ENCODE results near the gene ARL15.
"Not testable (repeated sequence)": the region's sequence is repeated elsewhere in the genome, so short reads cannot be mapped to it uniquely, and the experiment has no call there.

Gene ARL15

GRCh38 chr5:54086191-54086590 is 224.2 kb downstream of the ARL15 start:
- intact Hi-C loops (cut with DNase I) = no loop called here
- DNase-seq = no peak

- intact Hi-C loops (cut with DNase I) = no loop called here
- DNase-seq = no peak
Observed at GRCh38 chr5:54084696-54085095, 225.7 kb downstream of the ARL15 start.

GRCh38 chr5:54083851-54084250 is 226.5 kb downstream of the ARL15 start:
- intact Hi-C loops (cut with DNase I) = no loop called here
- no peak for DNase-seq

GRCh38 chr5:54083245-54083644 is 227.1 kb downstream of the ARL15 start:
- DNase-seq = no peak
- intact Hi-C loops (cut with DNase I) = no loop called here

GRCh38 chr5:54081415-54081814 is 229.0 kb downstream of the ARL15 start:
- no peak for DNase-seq
- intact Hi-C loops (cut with DNase I) = no loop called here

- no peak for DNase-seq
- intact Hi-C loops (cut with DNase I) = no loop called here
Observed at GRCh38 chr5:54080831-54081230, 229.5 kb downstream of the ARL15 start.

DNA sequence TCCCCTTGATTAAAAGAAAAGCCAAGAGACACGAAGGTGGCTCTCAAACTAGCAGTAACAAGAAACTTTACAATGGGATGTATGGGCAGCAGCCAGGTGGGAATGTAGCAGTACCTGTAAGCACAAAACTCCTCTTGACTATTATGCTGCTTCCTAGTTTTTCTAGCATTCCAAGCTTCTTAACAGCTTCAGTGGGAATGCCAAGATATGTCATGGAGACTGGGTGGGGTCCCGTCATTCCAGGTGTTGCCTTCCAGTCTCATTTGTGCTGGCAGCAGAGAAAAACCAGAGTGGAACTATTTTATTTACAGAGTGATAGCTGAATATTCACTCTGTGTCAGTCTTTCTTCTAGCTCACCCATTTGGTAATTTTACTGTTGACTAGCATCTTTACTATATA is 236.6 kb downstream of the ARL15 start:
- no peak for DNase-seq
- intact Hi-C loops (cut with DNase I) = no loop called here

DNA sequence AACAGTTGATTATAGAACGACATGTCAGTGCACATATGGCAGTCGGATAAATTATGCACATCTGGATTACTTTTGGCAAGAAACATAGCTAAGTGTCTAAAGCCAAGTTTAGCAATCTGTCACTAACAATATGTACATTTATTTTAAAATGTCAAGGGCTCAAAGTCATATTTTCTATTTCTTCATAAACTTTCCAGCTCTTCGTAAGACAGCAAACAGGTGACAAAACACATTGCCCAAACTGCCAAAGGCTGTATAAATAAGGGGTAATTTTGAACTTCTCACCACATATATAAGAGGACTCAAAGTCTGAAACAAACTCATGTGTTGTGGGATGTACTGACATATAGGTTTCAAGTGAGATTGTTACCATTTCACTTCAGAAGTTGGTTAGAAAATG is 237.2 kb downstream of the ARL15 start:
- intact Hi-C loops (cut with DNase I) = no loop called here
- DNase-seq = no peak

GRCh38 chr5:54066433-54066832 is 243.9 kb downstream of the ARL15 start:
- intact Hi-C loops (cut with DNase I) = no loop called here
- no peak for DNase-seq

DNA sequence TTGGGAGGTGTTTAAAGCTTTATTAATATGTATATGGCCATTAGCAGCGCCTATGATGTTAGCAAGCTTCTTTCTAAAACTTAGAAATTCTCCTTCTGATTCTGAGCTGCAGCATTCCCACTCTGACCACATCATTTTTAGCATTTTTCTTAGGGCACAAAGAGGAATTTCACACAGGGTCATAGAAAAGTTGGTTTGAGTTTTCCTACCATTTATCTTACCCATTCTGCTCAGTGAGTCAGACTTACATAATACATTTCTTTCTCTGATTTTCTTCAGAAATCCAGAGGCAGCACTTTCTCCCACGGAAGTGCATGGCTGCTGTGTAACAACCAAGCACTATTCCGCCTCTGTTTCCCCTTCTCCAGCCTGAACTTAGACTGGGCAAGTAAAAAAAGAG is 246.6 kb downstream of the ARL15 start:
- no peak for DNase-seq
- intact Hi-C loops (cut with DNase I) = no loop called here

GRCh38 chr5:54062958-54063357 is 247.4 kb downstream of the ARL15 start:
- intact Hi-C loops (cut with DNase I) = no loop called here
- no peak for DNase-seq

DNA sequence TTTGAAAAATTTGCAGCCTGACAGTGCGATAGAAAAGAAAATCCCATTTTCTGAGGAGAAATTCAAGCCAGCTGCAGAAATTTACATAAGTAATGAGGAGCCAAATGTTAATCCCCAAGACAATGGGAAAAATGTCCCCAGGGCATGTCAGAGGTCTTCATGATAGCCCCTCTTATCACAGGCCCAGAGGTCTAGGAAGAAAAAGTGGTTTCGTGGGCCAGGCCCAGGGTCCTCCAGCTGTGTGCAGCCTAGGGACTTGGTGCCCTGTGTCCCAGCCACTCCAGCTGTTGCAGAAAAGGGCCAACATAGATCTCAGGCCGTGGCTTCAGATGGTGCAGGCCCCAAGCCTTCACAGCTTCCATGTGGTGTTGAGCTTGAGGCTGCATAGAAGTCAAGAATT is 249.5 kb downstream of the ARL15 start:
- intact Hi-C loops (cut with DNase I); DNase-seq: not testable (repeated sequence)

- intact Hi-C loops (cut with DNase I) = no loop called here
- no peak for DNase-seq
Observed at GRCh38 chr5:54049963-54050362, 260.4 kb downstream of the ARL15 start.

GRCh38 chr5:54049144-54049543 is 261.2 kb downstream of the ARL15 start:
- DNase-seq = no peak
- intact Hi-C loops (cut with DNase I) = no loop called here

DNA sequence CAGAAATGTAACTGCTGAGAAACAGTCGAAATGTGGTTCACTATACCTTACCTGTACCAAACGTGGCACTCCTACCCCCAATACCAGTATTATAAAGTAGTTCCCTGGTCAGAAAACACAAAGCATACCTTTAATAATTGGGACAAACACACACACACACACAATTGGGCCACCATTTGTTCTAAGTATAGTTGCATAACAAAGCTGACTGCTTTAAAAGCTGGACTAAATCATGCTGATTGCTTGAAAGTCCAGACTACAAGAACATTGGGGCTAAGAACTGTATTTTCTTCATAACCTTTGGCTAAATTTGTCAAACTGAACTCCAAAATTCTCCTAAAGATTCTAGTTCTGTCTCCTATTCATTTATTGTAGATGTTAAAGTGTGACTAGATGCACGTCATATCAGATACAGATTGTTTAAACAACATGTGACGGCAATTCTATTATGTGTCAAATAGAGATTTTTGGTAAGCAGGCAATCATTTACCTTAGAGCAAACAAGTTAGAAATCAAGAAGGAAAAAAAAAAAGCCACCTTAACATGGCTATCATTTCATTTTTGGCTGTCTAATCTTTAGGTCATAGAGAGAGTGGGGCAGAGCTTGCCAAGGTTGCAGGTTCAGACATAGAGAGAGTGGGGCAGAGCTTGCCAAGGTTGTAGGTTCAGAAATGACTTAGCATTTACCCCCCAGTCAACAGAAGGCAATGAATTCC is 265.1 kb downstream of the ARL15 start:
- DNase-seq = no peak

DNA sequence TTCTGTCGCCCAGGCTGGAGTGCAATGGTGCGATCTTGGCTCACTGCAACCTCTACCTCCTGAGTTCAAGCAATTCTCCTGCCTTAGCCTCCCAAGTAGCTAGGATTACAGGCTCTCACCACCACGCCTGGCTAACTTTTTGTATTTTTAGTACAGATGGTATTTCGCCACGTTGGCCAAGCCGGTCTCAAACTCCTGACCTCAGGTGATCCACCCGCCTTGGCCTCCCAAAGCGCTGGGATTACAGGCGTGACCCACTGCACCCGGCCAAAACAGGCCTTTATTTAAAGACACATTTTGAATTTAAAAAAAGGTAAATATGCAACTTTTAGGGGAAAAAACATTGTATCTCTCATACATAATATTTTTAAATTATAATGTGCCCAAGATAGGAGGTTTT is 266.1 kb downstream of the ARL15 start:
- intact Hi-C loops (cut with DNase I); DNase-seq: not testable (repeated sequence)

More for the DNA sequence above, 265.1 kb downstream of the ARL15 start:
- intact Hi-C loops (cut with DNase I) = no loop called here

DNA sequence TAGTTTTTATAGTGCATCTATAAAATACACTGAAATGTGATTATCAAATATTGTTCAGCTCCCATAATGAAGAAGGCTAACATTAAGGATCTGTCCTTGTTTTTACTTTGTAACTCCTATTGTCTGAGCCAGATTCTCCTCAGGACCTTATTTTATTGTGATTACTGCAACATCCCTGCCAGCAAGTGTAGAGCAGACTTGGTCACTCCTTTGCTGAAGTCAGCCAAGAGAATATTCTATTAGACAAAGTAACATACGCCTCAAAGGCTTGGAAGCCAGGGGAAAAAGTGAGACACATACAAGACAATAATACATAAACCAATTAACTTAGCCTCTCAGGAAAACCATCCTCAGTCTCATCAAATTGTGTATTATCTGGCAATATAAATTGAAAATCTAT is 269.6 kb downstream of the ARL15 start:
- intact Hi-C loops (cut with DNase I) = no loop called here
- no peak for DNase-seq

DNA sequence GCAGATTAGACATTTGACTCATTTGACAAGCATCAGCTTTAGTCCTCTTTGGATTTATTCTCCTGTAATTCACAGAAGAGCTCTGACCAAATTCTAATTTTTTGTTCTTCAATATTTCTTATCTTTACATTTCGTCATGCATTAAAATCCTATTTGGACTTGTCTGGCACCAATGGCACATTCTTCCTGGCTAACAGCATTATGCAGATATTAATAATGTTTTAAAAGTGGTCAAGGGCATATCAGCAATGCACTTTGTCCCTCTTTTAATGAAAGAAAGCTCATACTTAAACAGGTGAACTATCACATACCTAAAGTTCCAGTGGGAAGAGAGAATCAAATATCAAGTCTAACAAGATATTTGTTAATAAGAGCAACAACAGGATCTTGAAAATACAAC is 270.4 kb downstream of the ARL15 start:
- no peak for DNase-seq
- intact Hi-C loops (cut with DNase I) = no loop called here

DNA sequence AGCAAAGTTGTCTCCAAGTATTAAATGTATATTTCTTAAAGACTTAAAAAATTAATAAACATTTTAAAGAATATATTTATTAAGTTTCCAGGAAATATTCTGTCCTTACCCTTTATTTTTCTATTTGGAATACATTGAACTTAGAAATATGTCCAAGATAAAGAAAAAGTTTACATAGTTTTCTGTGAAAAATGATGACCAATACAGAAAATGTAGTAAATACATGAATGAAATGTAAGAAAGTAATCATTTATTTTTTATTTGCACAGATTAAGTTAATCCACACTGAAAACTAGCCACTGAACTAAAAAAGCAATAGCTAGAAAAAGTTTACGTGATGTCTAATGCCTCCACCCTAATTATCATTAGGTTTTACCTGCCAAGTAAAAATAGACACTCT is 273.2 kb downstream of the ARL15 start:
- DNase-seq = no peak
- intact Hi-C loops (cut with DNase I) = no loop called here

GRCh38 chr5:54030981-54031380 is 279.4 kb downstream of the ARL15 start:
- intact Hi-C loops (cut with DNase I) = no loop called here
- DNase-seq = no peak

DNA sequence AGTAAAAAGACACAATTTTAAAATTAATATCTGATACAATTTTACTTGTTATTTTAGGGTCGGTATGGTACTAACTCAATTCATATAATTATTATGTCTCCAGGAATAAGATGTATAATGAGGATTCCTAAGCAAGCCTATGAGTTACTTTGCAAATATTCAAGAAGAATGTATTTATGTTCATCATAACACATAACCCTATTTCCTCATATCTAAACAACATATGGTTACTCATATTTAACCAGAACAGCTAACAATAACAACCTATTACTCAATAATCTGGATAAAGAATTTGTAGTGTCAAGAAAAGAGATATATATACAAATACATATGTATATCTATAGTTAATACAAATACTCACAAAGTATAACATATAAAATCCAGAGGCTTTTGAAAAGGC is 285.9 kb downstream of the ARL15 start:
- DNase-seq = no peak
- intact Hi-C loops (cut with DNase I) = no loop called here

GRCh38 chr5:54022223-54022622 is 288.1 kb downstream of the ARL15 start:
- intact Hi-C loops (cut with DNase I) = no loop called here

More at GRCh38 chr5:54022223-54022622, 288.1 kb downstream of the ARL15 start:
- no peak for DNase-seq
